ENCODE data around the gene TMEM39B. TPM values are rescaled to one million over a fixed set of nuclear protein-coding genes. Genes with fewer than 3 reads are reported as not detected.

Gene TMEM39B
- total RNA-seq, 1 experiment from 2014 or later: 12.1 TPM

- DNase-seq: no peak
- peaks cover 11% of the 10 kb centered on the region for H3K4me1 ChIP-seq
- BruUV-seq (replicated peaks): no TSS peak
- ChIA-PET POLR2A (no interaction called here), CTCF (no interaction called here)
- H3K36me3 ChIP-seq (ENCODE audit: control insufficient read depth, insufficient read depth, low read length): no peaks in the 10 kb centered on the region
- H3K4me3 Mint-ChIP-seq (ENCODE audit: unreplicated experiment): no peak overlapping the region
- no peaks in the 10 kb centered on the region for H3K27me3 Mint-ChIP-seq (ENCODE audit: insufficient read depth, unreplicated experiment)
- TF ChIP-seq CTCF (IDR thresholded peaks at IDR 0.05; ENCODE audit: insufficient read depth in 1 of 2, low read depth in 1 of 2, low read length in 1 of 2, severe bottlenecking in 1 of 2, unreplicated experiment in 1 of 2): no peak
- H3K27me3 ChIP-seq (replicated peaks; ENCODE audit: control insufficient read depth, insufficient read depth, low read length): no peaks in the 10 kb centered on the region
- intact Hi-C loops (cut with micrococcal nuclease; ENCODE audit: unreplicated experiment): no loop called here
- no peaks in the 10 kb centered on the region for H3K9me3 ChIP-seq
- H3K36me3 Mint-ChIP-seq (ENCODE audit: insufficient read depth, unreplicated experiment): peaks cover 45% of the 10 kb centered on the region
- H3K4me1 Mint-ChIP-seq (ENCODE audit: low read depth, unreplicated experiment): peaks cover 12% of the 10 kb centered on the region
- no peak overlapping the region for H3K27ac Mint-ChIP-seq (ENCODE audit: unreplicated experiment)
- no peak overlapping the region for H3K4me3 ChIP-seq (ENCODE audit: low read depth, low read length)
- H3K9me3 Mint-ChIP-seq (ENCODE audit: unreplicated experiment): no peaks in the 10 kb centered on the region
These were observed 44.0 kb upstream of the TMEM39B start for GRCh38 chr1:32028746-32029145.

- POLR2A ChIA-PET: no interaction called here
These were observed 41.0 kb upstream of the TMEM39B start for GRCh38 chr1:32031578-32032274.

GRCh38 chr1:32032275-32032615 lies 40.5 kb upstream of the TMEM39B start:
- no peak for TF ChIP-seq CTCF (IDR thresholded peaks at IDR 0.05; ENCODE audit: insufficient read depth in 1 of 2, low read depth in 1 of 2, low read length in 1 of 2, severe bottlenecking in 1 of 2, unreplicated experiment in 1 of 2)
- intact Hi-C loops (cut with micrococcal nuclease; ENCODE audit: unreplicated experiment): no loop called here
- Mint-ChIP-seq H3K27me3 (ENCODE audit: insufficient read depth, unreplicated experiment) (no peaks in the 10 kb centered on the region), H3K9me3 (ENCODE audit: unreplicated experiment) (no peaks in the 10 kb centered on the region), H3K4me3 (ENCODE audit: unreplicated experiment) (no peak overlapping the region), H3K36me3 (ENCODE audit: insufficient read depth, unreplicated experiment) (peaks cover 54% of the 10 kb centered on the region), H3K27ac (ENCODE audit: unreplicated experiment) (peak overlapping the region; percentile 84), H3K4me1 (ENCODE audit: low read depth, unreplicated experiment) (peaks cover 12% of the 10 kb centered on the region)
- Histone ChIP-seq H3K27me3 (replicated peaks; ENCODE audit: control insufficient read depth, insufficient read depth, low read length) (no peaks in the 10 kb centered on the region), H3K9me3 (no peaks in the 10 kb centered on the region), H3K36me3 (ENCODE audit: control insufficient read depth, insufficient read depth, low read length) (no peaks in the 10 kb centered on the region), H3K4me3 (ENCODE audit: low read depth, low read length) (no peak overlapping the region), H3K4me1 (peaks cover 11% of the 10 kb centered on the region)
- no peak for DNase-seq
- ChIA-PET POLR2A (no interaction called here), CTCF (no interaction called here)
- BruUV-seq (replicated peaks): no TSS peak

More at GRCh38 chr1:32031578-32032274, 41.0 kb upstream of the TMEM39B start:
- Histone ChIP-seq H3K27me3 (replicated peaks; ENCODE audit: control insufficient read depth, insufficient read depth, low read length) (no peaks in the 10 kb centered on the region), H3K4me1 (peaks cover 11% of the 10 kb centered on the region), H3K36me3 (ENCODE audit: control insufficient read depth, insufficient read depth, low read length) (no peaks in the 10 kb centered on the region), H3K4me3 (ENCODE audit: low read depth, low read length) (no peak overlapping the region), H3K9me3 (no peaks in the 10 kb centered on the region)
- CTCF ChIA-PET: no interaction called here
- H3K27me3 Mint-ChIP-seq (ENCODE audit: insufficient read depth, unreplicated experiment): no peaks in the 10 kb centered on the region
- no peak for TF ChIP-seq CTCF (IDR thresholded peaks at IDR 0.05; ENCODE audit: insufficient read depth in 1 of 2, low read depth in 1 of 2, low read length in 1 of 2, severe bottlenecking in 1 of 2, unreplicated experiment in 1 of 2)
- peak overlapping the region; percentile 84 for H3K27ac Mint-ChIP-seq (ENCODE audit: unreplicated experiment)
- H3K36me3 Mint-ChIP-seq (ENCODE audit: insufficient read depth, unreplicated experiment): peaks cover 54% of the 10 kb centered on the region
- H3K9me3 Mint-ChIP-seq (ENCODE audit: unreplicated experiment): no peaks in the 10 kb centered on the region
- no peak overlapping the region for H3K4me3 Mint-ChIP-seq (ENCODE audit: unreplicated experiment)
- peak in 1 of 2 experiments; percentile 5 for DNase-seq
- peaks cover 12% of the 10 kb centered on the region for H3K4me1 Mint-ChIP-seq (ENCODE audit: low read depth, unreplicated experiment)
- no TSS peak for BruUV-seq (replicated peaks)
- intact Hi-C loops (cut with micrococcal nuclease; ENCODE audit: unreplicated experiment): no loop called here
